Hepatocyte (in vitro differentiated cells): ENCODE results near the gene FSD1. TPM values are rescaled to one million over a fixed set of nuclear protein-coding genes. Genes with fewer than 3 reads are reported as not detected.
"Not testable (repeated sequence)": the region's sequence is repeated elsewhere in the genome, so short reads cannot be mapped to it uniquely, and the experiment has no call there.

Experiments used
- DNase-seq: peaks from one replicate; pipeline ENCODE4 v3.0.0-alpha.2; 2016; ENCODE audit warnings: low spot score
- H2AFZ ChIP-seq: fragments of 200-600 bp; sonication (generic); 2 replicates; pipeline ENCODE4 v1.6.0; 2016; ENCODE audit warnings: antibody characterized with exemption, mild to moderate bottlenecking
- H3K27ac ChIP-seq: fragments of 200-600 bp; sonication (generic); 2 replicates; pipeline ENCODE4 v1.5.1; 2016; ENCODE audit warnings: mild to moderate bottlenecking
- H3K27me3 ChIP-seq: fragments of 200-600 bp; sonication (generic); 2 replicates; pipeline ENCODE4 v1.6.1; 2016
- H3K36me3 ChIP-seq: fragments of 200-600 bp; sonication (generic); replicated peaks from 2 replicates; pipeline ENCODE4 v1.5.1; 2016; ENCODE audit warnings: low read depth; ENCODE audit not compliant: insufficient read depth
- H3K4me1 ChIP-seq: fragments of 200-600 bp; sonication (generic); 2 replicates; pipeline ENCODE4 v1.5.1; 2016; ENCODE audit warnings: mild to moderate bottlenecking, moderate library complexity; ENCODE audit not compliant: insufficient read depth
- H3K4me2 ChIP-seq: fragments of 200-600 bp; sonication (generic); 2 replicates; pipeline ENCODE4 v1.6.0; 2016
- H3K4me3 ChIP-seq: fragments of 200-600 bp; sonication (generic); 2 replicates; pipeline ENCODE4 v1.5.1; 2016; ENCODE audit warnings: mild to moderate bottlenecking
- H3K79me2 ChIP-seq: fragments of 200-600 bp; sonication (generic); 2 replicates; pipeline ENCODE4 v1.6.0; 2017; ENCODE audit warnings: mild to moderate bottlenecking
- H3K9me2 ChIP-seq: fragments of 200-600 bp; sonication (generic); replicated peaks from 2 replicates; pipeline ENCODE4 v1.6.0; 2017; ENCODE audit warnings: mild to moderate bottlenecking; ENCODE audit not compliant: insufficient read depth
- H3K9me3 ChIP-seq: fragments of 200-600 bp; sonication (generic); 2 replicates; pipeline ENCODE4 v1.5.1; 2016; ENCODE audit warnings: low read depth, mild to moderate bottlenecking
- H4K20me1 ChIP-seq: fragments of 200-600 bp; sonication (generic); 2 replicates; pipeline ENCODE4 v1.6.0; 2016; ENCODE audit warnings: mild to moderate bottlenecking; ENCODE audit not compliant: insufficient read depth, poor library complexity, severe bottlenecking
- EZH2 ChIP-seq: fragments of 200-600 bp; sonication (generic); IDR thresholded peaks from 2 replicates; pipeline ENCODE4 v1.6.1; 2016; ENCODE audit warnings: antibody characterized with exemption, mild to moderate bottlenecking, borderline replicate concordance
- EZH2phosphoT487 ChIP-seq: fragments of 200-600 bp; sonication (generic); IDR thresholded peaks from one replicate; pipeline ENCODE4 v1.6.1; 2018; ENCODE audit warnings: antibody characterized with exemption, mild to moderate bottlenecking, low read depth, moderate library complexity; ENCODE audit not compliant: unreplicated experiment, severe bottlenecking
- WGBS: methylation state at CpG from one replicate; pipeline ENCODE4 v1.1.6; 2016; ENCODE audit warnings: low lambda C conversion rate; ENCODE audit errors: missing lambda C conversion rate; 5-methylcytosine and 5-hydroxymethylcytosine counted together
- polyA plus RNA-seq: library from polyadenylated mRNA; unstranded; fragments of >200 nt; fragmentation: Nextera tagmentation; extraction: Ambion mirVana; gene quantifications from 2 replicates; pipeline ENCODE4 v1.2.1, GENCODE V29; 2016
- total RNA-seq: library from RNA; depleted of rRNA; stranded (reverse); fragments of >200 nt; gene quantifications from 2 replicates; pipeline ENCODE4 v1.2.3, GENCODE V29; 2014
- TF ChIP-seq, protein P1 (sequence below): fragments of 200-600 bp; sonication (generic); IDR thresholded peaks from 2 replicates; pipeline ENCODE4 v1.5.1; 2016; ENCODE audit warnings: antibody characterized with exemption, mild to moderate bottlenecking; ENCODE audit not compliant: poor library complexity

FSD1 gene
- total and polyA plus RNA-seq, 2 experiments from 2014 or later: 2.8 to 6.3 TPM

DNA sequence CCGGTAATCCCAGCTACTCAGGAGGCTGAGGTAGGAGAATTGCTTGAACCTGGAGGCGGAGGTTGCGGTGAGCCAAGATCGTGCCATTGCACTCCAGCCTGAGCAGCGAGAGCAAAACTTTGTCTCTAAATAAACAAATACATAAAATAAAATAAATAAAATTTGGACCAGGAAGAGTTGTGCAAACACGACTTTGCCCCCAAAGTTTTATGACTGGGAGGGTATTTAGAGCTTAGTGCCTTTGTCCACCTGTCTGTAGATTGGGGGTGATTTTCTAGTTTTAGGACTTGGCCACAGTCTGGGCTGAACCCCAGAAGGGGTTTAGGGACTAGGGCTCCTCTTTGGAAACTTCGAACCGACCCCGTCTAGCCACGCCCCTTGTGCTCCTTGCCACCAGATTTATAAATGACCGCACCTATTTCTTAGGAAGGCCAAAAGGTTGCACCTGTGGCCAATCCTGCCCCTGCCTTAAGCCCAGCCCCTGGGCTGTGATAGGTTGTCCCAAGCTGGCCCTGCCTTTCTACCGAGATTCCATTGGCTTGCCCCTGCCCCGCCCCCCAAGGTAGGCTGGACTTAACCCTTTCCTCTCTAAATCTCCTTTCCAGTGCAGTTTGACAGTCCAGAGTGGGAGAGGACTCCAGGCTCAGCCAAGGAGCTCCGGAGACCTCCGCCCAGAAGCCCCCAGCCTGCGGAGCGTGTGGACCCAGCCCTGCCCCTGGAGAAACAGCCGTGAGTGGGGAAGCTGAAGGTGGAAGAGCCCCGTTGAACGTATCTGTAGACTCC, 20.0 kb upstream of the FSD1 start:
- Histone ChIP-seq H3K4me1 (peaks cover 2% of the 10 kb centered on the region), H2AFZ (no peak overlapping the region), H3K9me2 (no peaks in the 10 kb centered on the region), H3K9me3 (no peaks in the 10 kb centered on the region), H3K36me3 (no peaks in the 10 kb centered on the region), H3K4me3 (no peak overlapping the region), H3K27me3 (peaks cover 22% of the 10 kb centered on the region), H4K20me1 (no peaks in the 10 kb centered on the region), H3K27ac (no peak overlapping the region), H3K4me2 (peak overlapping the region; percentile 60), H3K79me2 (no peaks in the 10 kb centered on the region)
- peak; percentile 53 for DNase-seq
- TF ChIP-seq EZH2 (no peak), EZH2phosphoT487 (no peak)
- TF ChIP-seq, protein P1, sequence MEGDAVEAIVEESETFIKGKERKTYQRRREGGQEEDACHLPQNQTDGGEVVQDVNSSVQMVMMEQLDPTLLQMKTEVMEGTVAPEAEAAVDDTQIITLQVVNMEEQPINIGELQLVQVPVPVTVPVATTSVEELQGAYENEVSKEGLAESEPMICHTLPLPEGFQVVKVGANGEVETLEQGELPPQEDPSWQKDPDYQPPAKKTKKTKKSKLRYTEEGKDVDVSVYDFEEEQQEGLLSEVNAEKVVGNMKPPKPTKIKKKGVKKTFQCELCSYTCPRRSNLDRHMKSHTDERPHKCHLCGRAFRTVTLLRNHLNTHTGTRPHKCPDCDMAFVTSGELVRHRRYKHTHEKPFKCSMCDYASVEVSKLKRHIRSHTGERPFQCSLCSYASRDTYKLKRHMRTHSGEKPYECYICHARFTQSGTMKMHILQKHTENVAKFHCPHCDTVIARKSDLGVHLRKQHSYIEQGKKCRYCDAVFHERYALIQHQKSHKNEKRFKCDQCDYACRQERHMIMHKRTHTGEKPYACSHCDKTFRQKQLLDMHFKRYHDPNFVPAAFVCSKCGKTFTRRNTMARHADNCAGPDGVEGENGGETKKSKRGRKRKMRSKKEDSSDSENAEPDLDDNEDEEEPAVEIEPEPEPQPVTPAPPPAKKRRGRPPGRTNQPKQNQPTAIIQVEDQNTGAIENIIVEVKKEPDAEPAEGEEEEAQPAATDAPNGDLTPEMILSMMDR: no peak
- WGBS: 60% methylated on average over 20 of the region's 20 CpGs

DNA sequence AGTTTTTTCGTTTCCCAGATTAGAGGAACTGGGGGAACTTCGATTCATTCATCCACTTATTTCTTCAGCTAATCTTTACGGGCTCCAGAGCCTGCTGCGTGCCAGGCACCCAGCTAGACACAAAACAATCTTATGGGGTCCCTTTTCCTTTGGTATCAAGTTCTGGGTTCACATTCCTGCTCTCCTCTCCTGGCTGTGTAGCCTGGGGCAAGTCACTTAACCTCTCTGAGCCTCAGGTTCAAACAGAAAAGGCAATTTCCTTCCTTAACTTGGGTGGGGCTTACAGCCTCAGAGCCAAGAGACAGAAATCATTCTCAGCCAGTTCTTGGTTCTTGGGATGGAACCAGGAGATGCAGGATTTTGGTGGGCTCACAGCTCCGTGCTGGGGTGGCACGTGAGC, 19.4 kb upstream of the FSD1 start:
- Histone ChIP-seq H3K4me3 (no peak overlapping the region), H3K9me3 (no peaks in the 10 kb centered on the region), H3K79me2 (no peaks in the 10 kb centered on the region), H3K27me3 (peaks cover 16% of the 10 kb centered on the region), H4K20me1 (no peaks in the 10 kb centered on the region), H3K27ac (no peak overlapping the region), H3K4me1 (no peaks in the 10 kb centered on the region), H2AFZ (no peak overlapping the region), H3K36me3 (no peaks in the 10 kb centered on the region), H3K9me2 (no peaks in the 10 kb centered on the region), H3K4me2 (peak overlapping the region; percentile 60)
- TF ChIP-seq, protein P1: no peak
- TF ChIP-seq EZH2phosphoT487 (no peak), EZH2 (no peak)
- WGBS: 89% methylated on average over 6 of the region's 6 CpGs
- no peak for DNase-seq

- H3K36me3 ChIP-seq, H3K79me2 ChIP-seq, H4K20me1 ChIP-seq, H3K27me3 ChIP-seq, H2AFZ ChIP-seq, H3K4me2 ChIP-seq, H3K4me1 ChIP-seq, H3K9me2 ChIP-seq, H3K9me3 ChIP-seq, H3K4me3 ChIP-seq, DNase-seq, H3K27ac ChIP-seq: not testable (repeated sequence)
- WGBS: 94% methylated on average over 4 of the region's 4 CpGs
These were observed 18.3 kb upstream of the FSD1 start for GRCh38 chr19:4286141-4286540.

DNA sequence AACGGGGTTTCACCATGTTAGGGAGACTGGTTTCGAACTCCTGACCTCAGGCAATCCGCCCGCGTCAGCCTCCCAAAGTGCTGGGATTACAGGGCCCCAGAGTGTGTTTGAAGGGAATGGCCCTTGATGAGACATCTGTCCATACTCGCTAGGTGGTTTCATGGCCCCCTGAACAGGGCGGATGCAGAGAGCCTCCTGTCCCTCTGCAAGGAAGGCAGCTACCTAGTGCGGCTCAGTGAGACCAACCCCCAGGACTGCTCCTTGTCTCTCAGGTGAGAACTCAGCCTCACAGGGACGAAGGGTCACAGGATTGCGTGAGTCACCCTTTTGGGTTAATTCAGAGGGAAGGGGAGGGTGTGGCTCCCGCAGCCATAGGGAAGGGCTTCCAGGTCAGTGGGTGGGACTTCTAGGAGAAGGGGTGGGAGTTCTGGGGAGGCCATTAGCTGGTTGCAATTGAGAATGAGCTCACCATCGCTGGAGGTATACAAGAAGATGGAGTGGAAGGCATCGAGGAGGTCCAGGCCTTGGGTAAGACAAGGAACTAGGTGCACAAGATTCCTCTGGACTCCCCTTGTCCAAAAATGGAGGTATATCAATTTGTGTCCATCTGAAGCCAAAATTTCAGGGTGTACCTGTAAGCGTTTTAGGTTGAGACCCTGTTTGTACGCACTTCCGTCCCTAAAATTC, 16.2 kb upstream of the FSD1 start:
- TF ChIP-seq EZH2 (no peak), EZH2phosphoT487 (no peak)
- TF ChIP-seq, protein P1: no peak
- Histone ChIP-seq H3K4me3 (no peak overlapping the region), H3K9me3 (no peaks in the 10 kb centered on the region), H3K27ac (no peak overlapping the region), H3K4me1 (no peaks in the 10 kb centered on the region), H4K20me1 (no peaks in the 10 kb centered on the region), H3K27me3 (no peaks in the 10 kb centered on the region), H3K4me2 (no peak overlapping the region), H2AFZ (no peak overlapping the region), H3K36me3 (no peaks in the 10 kb centered on the region), H3K9me2 (no peaks in the 10 kb centered on the region), H3K79me2 (no peaks in the 10 kb centered on the region)
- WGBS: 84% methylated on average over 16 of the region's 16 CpGs
- no peak for DNase-seq
